CD4-positive, alpha-beta T cell treated with Interleukin-1 beta for 1 hour (primary cell): ENCODE data around the gene IL6R.
"Not testable (repeated sequence)": the region's sequence is repeated elsewhere in the genome, so short reads cannot be mapped to it uniquely, and the experiment has no call there.

ENCODE experiments used
- DNase-seq, 2 donors: peaks; one replicate each; pipeline ENCODE4 v3.0.0-alpha.2; 2020 to 2022

IL6R gene

GRCh38 chr1:154407198-154408091, 2.3 kb downstream of the IL6R start:
- DNase-seq, result peak; percentile 40 to 53

- no peak for DNase-seq
Measured at GRCh38 chr1:154408174-154408777, 3.1 kb downstream of the IL6R start.

GRCh38 chr1:154410185-154410827, 5.2 kb downstream of the IL6R start:
- peak in 1 of 2 donors; percentile 38 for DNase-seq

- DNase-seq, result no peak
Measured at GRCh38 chr1:154411525-154411924, 6.4 kb downstream of the IL6R start.

- DNase-seq, result no peak
Measured at GRCh38 chr1:154413177-154413783, 8.1 kb downstream of the IL6R start.

GRCh38 chr1:154414606-154415005, 9.5 kb downstream of the IL6R start:
- no peak for DNase-seq

GRCh38 chr1:154416471-154417337, 11.6 kb downstream of the IL6R start:
- DNase-seq, result no peak

- no peak for DNase-seq
Measured at GRCh38 chr1:154417338-154417608, 12.1 kb downstream of the IL6R start.

- no peak for DNase-seq
Measured at GRCh38 chr1:154418062-154418921, 13.1 kb downstream of the IL6R start.

- no peak for DNase-seq
Measured at GRCh38 chr1:154418923-154419619, 13.9 kb downstream of the IL6R start.

- DNase-seq, result peak; percentile 49 to 78
Measured at GRCh38 chr1:154419620-154420571, 14.8 kb downstream of the IL6R start.

GRCh38 chr1:154420961-154421924, 16.1 kb downstream of the IL6R start:
- no peak for DNase-seq

- DNase-seq, result not testable (repeated sequence)
Measured at GRCh38 chr1:154422049-154422448, 16.9 kb downstream of the IL6R start.

- DNase-seq, result no peak
Measured at GRCh38 chr1:154422521-154422920, 17.4 kb downstream of the IL6R start.

- DNase-seq, result no peak
Measured at GRCh38 chr1:154423304-154423987, 18.3 kb downstream of the IL6R start.

GRCh38 chr1:154423988-154424326, 18.8 kb downstream of the IL6R start:
- DNase-seq, result no peak

- DNase-seq, result no peak
Measured at GRCh38 chr1:154425172-154425571, 20.0 kb downstream of the IL6R start.
